Measurements from ENCODE around the gene ZNF396. TPM values are rescaled to one million over a fixed set of nuclear protein-coding genes. Genes with fewer than 3 reads are reported as not detected.
A peak's percentile ranks its signal among the peaks of the same experiment; 100 is the strongest.

Gene ZNF396
- total RNA-seq: 0.70 TPM
- long read RNA-seq: 0 reads

DNA sequence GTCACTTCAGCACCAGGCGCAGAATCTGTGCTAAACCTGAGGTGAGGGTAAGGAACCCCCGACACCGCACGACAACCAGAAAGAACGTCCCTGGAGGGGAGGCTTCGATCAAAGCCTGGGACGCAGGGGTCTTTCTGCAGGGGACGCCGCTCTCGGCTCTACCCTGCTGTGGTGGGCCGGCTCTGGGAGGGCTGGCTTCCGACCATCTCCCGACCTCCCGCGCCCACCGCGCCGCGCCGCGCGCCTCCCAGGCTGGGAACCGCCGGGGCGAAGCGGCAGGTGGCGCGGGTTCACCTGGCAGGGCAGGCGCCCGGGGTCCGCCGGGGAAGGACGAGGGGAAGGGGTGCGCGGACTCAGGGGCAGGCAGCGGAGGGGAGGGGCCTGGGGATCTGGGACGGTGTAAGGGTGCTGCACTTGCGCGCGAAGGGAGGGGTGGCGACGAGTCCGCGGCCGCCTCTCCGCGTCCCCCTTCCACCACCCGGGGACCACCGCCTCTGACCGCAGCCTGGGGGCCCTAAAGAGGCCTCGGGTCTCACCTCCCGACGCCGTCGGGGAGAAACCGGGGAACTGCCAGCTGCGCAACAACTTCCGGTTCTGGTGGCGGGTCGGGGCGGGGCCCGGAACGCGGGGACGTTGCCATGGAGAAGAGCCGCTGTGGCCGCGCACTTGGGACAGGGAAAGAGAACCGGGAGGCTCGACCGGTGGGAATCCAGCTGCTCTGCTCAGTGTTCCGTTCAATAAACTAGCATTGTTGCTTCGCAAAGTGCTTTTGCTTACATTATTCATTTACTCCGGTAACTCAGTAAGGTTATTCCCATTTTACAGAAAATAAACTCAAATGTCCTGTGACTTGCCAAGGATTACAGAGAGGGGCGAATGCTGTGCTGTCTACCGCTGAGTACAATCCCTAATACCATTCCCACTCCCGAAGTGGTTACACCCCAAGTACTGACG, at the start of gene ZNF396:
TSS of gene ZNF396 (minus strand) at position 596 of the 954 bp plus-strand sequence. CDS start 3,045 bp downstream, outside the sequence.
- DNase-seq (ENCODE audit: missing footprints) (peak; percentile 94), ATAC-seq (peak; percentile 93)
- intact Hi-C loops (cut with DNase I): no loop called here

DNA sequence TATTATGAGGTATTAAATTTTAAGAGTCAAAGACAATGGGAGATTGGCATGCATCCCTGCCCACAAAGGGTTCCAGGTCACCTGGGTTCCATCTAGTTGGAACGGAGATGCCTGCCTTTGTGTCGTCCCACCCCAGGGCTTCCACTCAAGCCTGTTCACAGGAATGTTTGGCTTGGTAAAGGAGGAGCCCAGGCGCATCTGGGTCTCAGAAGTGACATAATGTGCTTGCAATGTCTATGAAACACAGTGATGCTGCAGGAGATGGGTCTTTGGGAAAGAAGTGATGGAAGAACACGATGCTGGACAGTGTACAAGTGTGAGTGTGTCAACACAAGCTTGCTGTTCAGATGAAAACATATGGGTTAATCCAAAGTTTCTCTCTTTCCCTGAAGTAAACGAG, 49.6 kb upstream of the ZNF396 start:
- ATAC-seq (no peak), DNase-seq (ENCODE audit: missing footprints) (no peak)
- intact Hi-C loops (cut with DNase I): no loop called here

DNA sequence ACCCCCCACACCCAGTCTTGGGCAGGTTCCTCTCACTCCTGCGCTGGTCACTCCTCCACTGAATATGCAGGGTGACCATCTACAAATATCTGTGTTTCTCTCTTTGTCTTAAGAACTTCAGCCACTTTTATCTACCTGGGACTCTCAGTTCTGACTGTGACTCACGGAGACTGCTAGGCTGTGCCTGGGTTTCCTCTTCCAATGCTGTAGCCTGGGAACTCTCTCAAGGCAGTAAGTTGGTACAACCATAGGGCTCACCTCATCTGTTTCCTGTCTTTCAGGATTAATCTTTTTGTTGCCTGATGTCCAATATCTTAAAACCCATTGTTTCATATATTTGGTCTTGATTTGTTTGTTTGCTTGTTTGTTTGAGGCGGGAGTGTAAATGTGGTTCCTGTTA, 47.2 kb upstream of the ZNF396 start:
- DNase-seq (ENCODE audit: missing footprints): no peak
- intact Hi-C loops (cut with DNase I): no loop called here
- no peak for ATAC-seq

DNA sequence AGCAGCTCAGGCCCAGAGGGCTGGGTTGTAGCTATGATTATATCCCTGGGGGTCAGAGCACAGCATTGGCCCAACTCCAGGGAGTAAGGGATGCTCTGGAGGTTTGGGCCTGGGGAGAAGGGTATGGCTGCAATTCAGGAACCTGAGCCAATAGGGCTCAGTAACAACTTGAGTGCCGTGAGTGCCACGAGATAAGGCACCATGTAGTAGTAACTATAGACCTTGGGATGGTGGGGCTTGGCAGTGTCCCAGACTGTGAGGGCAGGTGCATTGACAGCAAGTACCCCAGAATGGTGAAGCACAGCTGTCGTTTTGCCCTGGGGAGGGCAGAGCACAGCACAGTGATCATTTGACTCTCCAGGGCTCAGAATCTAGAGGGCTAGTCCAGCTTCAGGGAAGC, 45.1 kb upstream of the ZNF396 start:
- peak; percentile 63 for ATAC-seq

DNA sequence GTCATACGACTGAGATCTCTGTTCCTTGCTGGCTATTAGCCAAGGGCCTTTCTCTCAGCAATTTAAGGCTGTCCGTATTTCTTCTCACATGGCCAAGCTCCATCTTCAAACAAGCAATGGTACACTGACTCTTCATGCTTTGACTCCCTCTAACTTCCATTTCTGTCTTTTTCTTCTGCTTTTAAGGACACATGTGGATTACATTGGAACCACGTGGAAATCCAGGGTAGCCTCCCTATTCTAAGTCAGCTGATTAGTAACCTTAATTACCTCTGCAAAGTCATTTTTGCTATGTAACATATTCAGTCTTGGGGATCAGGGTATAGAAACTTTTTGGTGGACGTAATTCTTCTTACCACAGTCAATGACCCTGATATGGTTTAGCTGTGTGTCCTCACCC, 41.5 kb upstream of the ZNF396 start:
- ATAC-seq (no peak), DNase-seq (ENCODE audit: missing footprints) (no peak)
- intact Hi-C loops (cut with DNase I): loop anchor here (10.0 kb wide), 1 partner anchor 276 kb away; no protein-coding TSS in a partner anchor

More for the DNA sequence above, 45.1 kb upstream of the ZNF396 start:
- intact Hi-C loops (cut with DNase I): no loop called here
- no peak for DNase-seq (ENCODE audit: missing footprints)

DNA sequence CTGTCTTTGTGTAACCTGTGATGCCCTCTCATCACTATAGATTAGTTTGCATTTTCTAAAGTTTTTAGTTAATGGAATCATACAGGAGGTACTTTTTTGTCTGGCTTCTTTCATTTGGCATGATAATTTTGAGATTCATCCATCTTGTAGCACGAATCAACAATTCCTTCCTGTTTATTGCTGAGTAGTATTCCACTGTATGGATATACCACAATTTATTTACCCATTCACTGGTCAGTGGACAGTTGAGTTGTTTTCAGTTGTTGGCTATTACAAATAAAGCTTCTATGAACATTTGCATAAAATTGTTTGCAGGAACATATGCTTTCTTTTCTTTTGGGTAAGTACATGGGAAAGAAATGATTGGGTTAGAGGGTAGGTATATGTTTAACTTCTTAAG, 40.1 kb upstream of the ZNF396 start:
- no peak for DNase-seq (ENCODE audit: missing footprints)
- no peak for ATAC-seq
- intact Hi-C loops (cut with DNase I): loop anchor here (10.0 kb wide), 1 partner anchor 278 kb away; no protein-coding TSS in a partner anchor

DNA sequence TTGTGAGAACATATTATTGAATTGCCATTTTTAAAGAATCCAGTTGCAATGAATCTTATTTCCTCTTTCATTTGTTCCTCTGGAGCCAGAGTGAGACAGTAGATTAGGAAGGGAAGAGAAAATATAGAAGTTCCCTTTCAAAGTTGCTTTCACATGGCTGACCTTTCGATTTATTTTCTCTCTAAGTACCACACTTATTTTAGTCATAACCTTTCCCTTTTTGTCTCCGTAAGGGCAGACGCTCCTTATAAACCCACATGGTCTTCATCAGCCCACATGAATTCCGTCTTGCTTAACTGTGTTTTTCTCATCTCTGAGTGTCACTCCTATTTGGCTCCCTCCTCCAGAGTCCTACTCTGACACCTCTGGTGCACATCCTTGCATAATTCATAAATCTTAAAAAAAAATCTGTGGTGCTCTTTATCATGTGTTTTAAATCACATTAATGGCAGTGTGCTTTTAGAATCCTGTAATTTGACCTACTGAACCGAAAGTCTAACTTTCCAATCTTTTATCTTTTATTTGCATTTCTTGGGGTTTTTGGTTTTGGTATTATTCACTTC, 38.5 kb upstream of the ZNF396 start:
- intact Hi-C loops (cut with DNase I): loop anchor here (10.0 kb wide), 1 partner anchor 279 kb away; no protein-coding TSS in a partner anchor
- no peak for DNase-seq (ENCODE audit: missing footprints)
- ATAC-seq: peak; percentile 22

DNA sequence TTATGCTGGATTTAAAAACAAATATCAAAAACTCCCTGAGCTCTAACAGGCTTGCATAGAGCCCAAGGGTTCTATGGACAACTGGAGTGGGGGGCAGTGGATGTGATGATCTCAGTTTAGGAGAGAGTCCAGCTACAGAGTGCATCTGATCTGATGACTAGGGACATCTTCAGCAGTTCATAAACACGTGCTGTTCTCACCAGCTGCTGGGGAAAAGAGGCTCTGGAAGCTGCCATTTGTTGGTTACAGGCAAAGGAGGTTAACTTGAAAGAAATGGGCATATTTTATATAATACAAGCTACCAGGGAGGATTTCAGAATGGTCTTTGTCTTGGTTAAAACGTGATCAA, 36.0 kb upstream of the ZNF396 start:
- intact Hi-C loops (cut with DNase I): loop anchor here (10.0 kb wide), 1 partner anchor 282 kb away; no protein-coding TSS in a partner anchor
- peak; percentile 61 for ATAC-seq
- no peak for DNase-seq (ENCODE audit: missing footprints)

DNA sequence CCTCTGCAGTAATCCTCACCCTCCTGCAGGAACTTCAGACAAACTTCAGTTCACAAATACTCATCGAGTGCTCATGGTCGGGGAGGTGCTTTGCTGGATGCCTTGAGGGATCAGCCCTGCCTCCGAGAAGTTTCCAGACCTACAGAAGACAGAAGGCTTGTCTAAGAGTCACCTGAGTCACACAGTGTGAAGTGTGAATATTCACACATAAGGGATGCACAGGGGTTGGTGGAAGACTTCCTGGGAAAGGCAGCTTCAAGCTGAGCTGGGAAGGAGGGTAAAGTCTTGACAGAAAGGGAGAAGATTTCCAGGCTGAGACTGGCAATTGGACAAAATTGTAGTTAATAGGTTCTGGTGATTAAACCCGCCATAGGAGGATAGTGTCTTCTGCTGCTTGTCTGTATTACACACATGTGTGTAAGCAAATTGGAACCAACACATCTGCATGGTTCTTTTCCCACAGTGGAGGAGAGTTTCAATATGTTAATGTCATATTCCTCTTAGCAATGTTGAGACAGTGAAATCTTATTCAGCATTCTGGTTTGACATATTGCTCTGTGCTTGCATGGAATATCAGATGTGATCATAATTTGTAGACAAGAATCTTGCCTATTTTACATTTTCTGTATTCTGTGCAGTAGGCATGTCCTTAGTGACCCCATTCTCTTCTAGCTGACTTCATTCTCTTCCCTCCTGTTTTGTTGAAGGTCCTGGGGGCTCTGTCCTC, 34.7 kb upstream of the ZNF396 start:
- intact Hi-C loops (cut with DNase I): loop anchor here (10.0 kb wide), 1 partner anchor 283 kb away; no protein-coding TSS in a partner anchor
- DNase-seq (ENCODE audit: missing footprints) (no peak), ATAC-seq (no peak)

DNA sequence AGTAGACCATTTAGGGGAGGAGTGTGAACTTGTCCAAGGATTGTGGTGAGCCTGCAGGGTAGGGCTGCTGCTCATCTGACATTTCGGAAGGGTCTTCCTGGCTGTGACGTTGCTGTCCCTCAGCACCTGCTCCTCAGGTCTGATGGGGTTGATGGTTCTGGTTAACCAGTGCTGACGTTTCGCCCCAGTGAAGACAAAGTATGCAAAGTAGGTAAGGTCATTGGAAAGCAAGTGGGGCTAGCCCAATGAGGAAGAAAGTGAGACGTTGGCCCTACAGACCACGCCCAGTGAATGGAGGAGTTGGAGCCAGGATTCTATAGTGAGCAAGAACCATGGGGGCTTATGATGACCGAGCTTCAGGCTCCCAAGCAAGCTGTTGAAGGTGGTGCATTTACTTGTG, 33.4 kb upstream of the ZNF396 start:
- DNase-seq (ENCODE audit: missing footprints) (no peak), ATAC-seq (no peak)
- intact Hi-C loops (cut with DNase I): loop anchor here (10.0 kb wide), 1 partner anchor 284 kb away; no protein-coding TSS in a partner anchor

DNA sequence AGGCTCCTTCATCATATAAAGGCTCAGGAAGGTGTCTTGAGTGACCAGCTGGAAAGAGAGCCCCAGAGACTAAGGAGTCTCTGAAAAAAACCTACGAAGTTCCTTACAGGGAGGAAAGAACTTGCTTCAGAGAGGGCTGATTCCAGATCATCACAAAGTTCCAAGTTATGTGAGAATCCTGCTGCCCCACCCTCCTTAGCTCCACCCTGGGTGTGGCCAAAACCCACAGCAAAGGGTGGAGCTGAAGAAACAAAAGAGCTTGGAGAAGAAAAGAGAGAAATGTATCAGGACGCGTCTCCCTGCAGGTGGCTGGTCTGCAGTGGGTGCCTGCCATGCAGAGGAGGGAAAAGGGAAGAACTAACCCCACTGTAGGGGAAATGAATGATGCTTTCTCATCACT, 32.8 kb upstream of the ZNF396 start:
- no peak for DNase-seq (ENCODE audit: missing footprints)
- intact Hi-C loops (cut with DNase I): loop anchor here (5.0 to 10.0 kb wide), 3 partner anchors 87 to 285 kb away; partner anchors contain the start of genes GALNT1 and INO80C
- ATAC-seq: no peak

DNA sequence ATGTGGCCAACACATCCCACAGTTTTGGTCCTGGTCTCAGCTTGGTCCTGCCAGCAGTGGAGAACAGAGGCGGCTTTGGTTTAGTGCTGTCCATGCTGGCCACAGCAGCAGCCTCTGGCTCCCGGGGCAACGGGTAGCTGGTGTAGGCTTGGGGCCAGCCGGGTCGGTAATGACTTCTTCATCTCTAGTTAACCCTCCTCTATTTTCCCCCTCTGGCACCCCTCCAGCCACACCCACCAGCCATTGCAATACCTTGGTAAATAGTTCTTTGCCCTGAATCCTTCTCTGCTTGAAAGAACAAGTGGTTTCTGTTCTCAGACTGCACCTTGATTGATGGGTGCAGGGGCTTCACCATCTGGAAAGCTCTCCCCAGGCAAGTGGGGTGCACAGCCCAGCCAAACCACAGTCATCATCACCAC, 31.7 kb upstream of the ZNF396 start:
- no peak for DNase-seq (ENCODE audit: missing footprints)
- ATAC-seq: no peak
- intact Hi-C loops (cut with DNase I): loop anchor here (5.0 kb wide), 2 partner anchors 88 to 173 kb away; partner anchors contain the start of genes GALNT1 and INO80C

DNA sequence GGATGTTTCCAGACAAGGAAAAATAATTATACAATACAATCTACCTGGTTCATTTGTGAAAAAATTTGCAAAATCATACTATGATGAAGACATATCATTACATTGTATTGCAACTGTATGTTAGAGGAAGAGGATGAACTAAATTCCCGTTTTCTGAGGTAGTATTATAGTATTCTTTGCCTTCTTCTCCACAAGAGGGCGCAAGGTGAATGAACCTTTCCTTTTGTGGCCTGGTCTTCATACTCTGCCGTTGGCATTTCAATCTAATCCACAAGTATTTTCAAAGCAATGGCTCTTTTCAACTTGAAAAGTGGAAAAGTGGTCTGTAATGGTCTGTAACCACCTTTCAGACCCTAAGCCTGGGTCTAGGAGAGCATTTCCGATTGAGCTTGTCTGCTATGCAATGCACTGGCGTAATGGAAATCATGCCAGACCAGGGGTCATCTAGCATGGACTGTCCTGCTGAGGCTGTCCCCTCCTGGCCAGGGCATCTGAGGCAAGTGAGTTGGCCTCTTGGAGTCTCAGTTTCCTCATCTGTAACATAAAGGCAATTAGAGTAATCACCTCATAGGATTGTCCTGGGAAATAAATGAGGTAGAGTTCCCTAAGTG, 30.8 kb upstream of the ZNF396 start:
- intact Hi-C loops (cut with DNase I): loop anchor here (5.0 kb wide), 2 partner anchors 89 to 174 kb away; partner anchors contain the start of genes GALNT1 and INO80C
- peak; percentile 82 for ATAC-seq
- no peak for DNase-seq (ENCODE audit: missing footprints)

DNA sequence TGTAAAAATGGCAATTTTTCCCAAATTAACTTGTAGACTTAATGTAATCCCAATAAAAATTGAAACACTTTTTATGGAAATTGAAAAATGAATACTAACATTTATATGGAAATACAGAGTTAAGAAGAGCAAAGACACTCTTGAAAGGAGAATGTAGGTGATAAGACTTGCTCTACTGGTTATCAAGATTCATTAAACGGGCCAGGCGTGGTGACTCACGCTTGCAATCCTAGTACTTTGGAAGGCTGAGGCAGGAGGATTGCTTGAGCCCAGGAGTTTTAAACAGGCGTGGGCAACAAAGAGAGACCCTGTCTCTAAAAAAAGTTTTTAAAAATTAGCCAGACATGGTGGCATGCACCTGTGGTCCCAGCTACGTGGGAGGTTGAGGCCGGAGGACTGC, 29.5 kb upstream of the ZNF396 start:
- intact Hi-C loops (cut with DNase I): loop anchor here (5.0 kb wide), 2 partner anchors 91 to 176 kb away; partner anchors contain the start of genes GALNT1 and INO80C
- no peak for DNase-seq (ENCODE audit: missing footprints)
- ATAC-seq: no peak

DNA sequence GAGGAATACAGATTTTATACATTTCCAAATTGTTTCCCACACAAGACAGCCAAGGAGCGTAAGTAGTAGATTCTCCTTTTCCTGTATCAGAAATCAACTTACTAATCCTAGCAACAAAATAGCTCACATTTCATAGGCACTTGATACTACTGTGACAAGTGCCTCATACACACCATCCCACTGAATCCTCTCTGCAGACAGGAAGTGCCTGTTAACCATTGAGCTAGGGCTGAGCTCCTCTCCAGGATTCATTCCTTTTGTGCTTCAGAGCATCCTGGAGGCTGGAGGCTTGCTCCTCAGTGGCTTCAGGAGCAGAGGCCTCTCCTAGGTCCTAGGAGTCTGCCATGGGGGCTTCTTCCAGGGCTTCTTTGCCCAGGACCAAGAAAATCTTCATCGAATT, 20.8 kb upstream of the ZNF396 start:
- ATAC-seq (no peak), DNase-seq (ENCODE audit: missing footprints) (no peak)
- intact Hi-C loops (cut with DNase I): no loop called here

DNA sequence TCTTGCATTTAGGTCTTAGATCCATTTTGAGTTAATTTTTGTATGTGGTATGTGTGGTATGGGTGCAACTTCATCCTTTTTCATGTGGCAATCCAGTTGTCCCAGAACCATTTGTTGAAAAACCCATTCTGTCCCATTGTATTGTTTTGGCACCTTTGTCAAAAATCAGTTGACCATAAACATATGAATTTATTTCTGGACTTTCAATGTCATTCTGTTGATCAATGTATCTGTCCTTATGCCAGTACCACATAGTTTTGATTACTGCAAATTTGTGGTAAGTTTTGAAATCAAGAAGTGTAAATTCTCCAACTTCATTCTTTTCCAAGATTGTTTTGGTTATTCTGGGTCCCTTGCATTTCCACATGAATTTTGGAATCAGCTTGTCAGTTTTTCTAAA, 16.6 kb upstream of the ZNF396 start:
- intact Hi-C loops (cut with DNase I): no loop called here
- ATAC-seq (no peak), DNase-seq (ENCODE audit: missing footprints) (no peak)

DNA sequence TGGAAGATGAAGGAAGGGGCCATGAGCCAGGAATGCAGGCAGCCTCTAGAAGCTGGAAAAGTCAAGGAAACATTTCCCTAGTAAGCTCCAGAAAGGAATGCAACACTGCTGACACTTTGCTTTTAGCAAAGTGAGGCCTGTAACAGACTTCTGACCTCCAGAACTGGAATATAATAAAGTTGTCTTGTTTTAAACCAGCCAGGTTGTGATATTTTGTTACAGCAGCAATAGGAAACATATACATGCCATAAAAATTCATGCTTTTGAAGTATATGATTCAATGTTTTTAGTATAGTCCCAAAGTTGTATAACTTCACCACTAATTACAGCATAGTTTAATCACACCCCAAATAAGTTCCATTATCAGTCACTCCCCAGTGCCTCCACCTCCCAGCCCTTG, 15.2 kb upstream of the ZNF396 start:
- DNase-seq (ENCODE audit: missing footprints) (no peak), ATAC-seq (no peak)
- intact Hi-C loops (cut with DNase I): no loop called here

DNA sequence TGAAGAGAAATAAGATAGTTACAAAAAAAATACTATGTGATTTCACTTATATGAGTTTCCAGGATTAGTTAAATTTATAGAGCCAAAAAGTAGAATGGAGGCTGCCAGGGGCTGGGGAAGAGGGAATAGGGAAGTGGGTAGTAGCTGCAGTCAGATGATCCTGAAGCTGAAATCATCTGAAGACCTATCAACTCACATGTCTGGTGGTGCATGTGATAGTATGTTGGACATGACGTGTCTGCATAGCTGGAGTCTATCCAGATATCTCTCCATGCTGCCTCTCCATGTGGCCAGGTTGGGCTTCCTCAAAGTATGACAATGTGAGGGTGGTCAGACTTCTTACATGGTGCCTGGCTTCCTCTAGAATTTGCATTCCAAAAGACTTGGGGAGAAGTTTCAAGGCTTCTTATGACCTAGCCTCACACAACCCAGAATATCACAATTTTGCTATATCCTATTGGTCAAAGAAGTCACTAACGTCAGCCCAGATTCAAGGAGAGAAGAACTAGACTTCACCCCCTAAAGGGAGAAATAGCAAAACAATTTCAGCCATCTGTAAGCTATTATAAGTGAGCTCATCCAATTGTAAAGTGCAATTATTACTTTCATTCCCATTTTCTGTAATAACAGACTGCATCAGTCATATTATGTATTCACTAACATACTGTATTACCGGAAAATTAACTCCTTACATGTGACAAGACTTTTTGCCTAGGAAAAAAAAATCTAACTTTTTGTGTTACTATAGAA, 14.0 kb upstream of the ZNF396 start:
- DNase-seq (ENCODE audit: missing footprints): no peak
- intact Hi-C loops (cut with DNase I): no loop called here
- ATAC-seq: no peak
